ENCODE results near the gene MEIS1.

Gene MEIS1

DNA sequence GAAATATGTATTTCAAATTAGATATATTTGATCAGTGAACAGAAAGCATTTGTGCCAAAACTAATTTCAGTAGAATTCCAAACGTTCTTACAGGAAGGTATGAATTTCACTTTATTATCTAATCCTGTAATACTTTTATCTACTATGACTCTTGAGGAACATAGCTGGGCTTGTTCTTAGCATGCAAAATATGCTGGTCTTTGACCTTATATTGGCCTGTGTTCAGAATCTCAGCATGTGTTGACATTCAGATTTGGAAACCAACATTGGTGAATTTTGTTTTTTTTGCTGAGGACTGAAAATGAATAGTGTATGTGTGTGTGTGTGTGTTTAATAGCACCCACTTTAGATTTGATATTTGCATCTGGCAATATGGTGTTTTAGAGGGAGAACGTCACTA is 112.2 kb downstream of the MEIS1 start:
- H3K27ac ChIP-seq (replicated peaks; ENCODE audit: low read length) = no peak overlapping the region
- H3K4me2 ChIP-seq (ENCODE audit: insufficient read depth, low read length, poor library complexity, severe bottlenecking) = no peak overlapping the region
- H3K23ac ChIP-seq (ENCODE audit: low read depth, low read length, poor library complexity) = no peak overlapping the region
- H2BK12ac ChIP-seq (ENCODE audit: low read length) = no peak overlapping the region
- H2AFZ ChIP-seq (ENCODE audit: low read length) = no peak overlapping the region
- no peak overlapping the region for H3K4me3 ChIP-seq (ENCODE audit: low read length in 2 of 2)
- no peak overlapping the region for H3K14ac ChIP-seq (ENCODE audit: low read length)
- WGBS, 2 donors (ENCODE audit: extremely low coverage in 2 of 2, insufficient read length in 2 of 2, insufficient replicate concordance in 1 of 2) = no CpG with 5 or more reads among the region's 2 CpGs
- H3K4me1 ChIP-seq (ENCODE audit: control insufficient read depth in 2 of 2, insufficient read depth in 1 of 2, low read depth in 1 of 2, low read length in 2 of 2) = peaks cover 2 to 9% of the 10 kb centered on the region in 2 donors
- H3K4ac ChIP-seq (ENCODE audit: low read length) = no peak overlapping the region
- no peak overlapping the region for H3K9ac ChIP-seq (ENCODE audit: low read depth, low read length, poor library complexity)
- no peak overlapping the region for H2BK5ac ChIP-seq (ENCODE audit: low read length)
- no peak overlapping the region for H3K18ac ChIP-seq (ENCODE audit: low read length)
- H2BK120ac ChIP-seq (ENCODE audit: low read depth, low read length) = no peak overlapping the region
- H3K36me3 ChIP-seq (replicated peaks in 1 of 2; ENCODE audit: control insufficient read depth in 2 of 2, insufficient read depth in 2 of 2, low read length in 2 of 2) = peaks cover 0 to 11% of the 10 kb centered on the region in 2 donors
- H2AK5ac ChIP-seq (ENCODE audit: low read depth, low read length) = no peak overlapping the region
- H3K9me3 ChIP-seq (replicated peaks in 1 of 2; ENCODE audit: control insufficient read depth in 2 of 2, insufficient read depth in 1 of 2, low read depth in 1 of 2, low read length in 2 of 2) = no peaks in the 10 kb centered on the region
- no peaks in the 10 kb centered on the region for H3K27me3 ChIP-seq (ENCODE audit: control insufficient read depth in 3 of 3, insufficient read depth in 3 of 3, low read depth in 1 of 3, low read length in 3 of 3)
- H4K8ac ChIP-seq (ENCODE audit: low read depth, low read length) = no peak overlapping the region
- H2BK15ac ChIP-seq (ENCODE audit: low read length) = no peak overlapping the region
- no peak overlapping the region for H4K91ac ChIP-seq (ENCODE audit: low read depth, low read length, poor library complexity)
- DNase-seq (ENCODE audit: low spot score) = no peak
- H3K79me1 ChIP-seq (ENCODE audit: low read depth, low read length) = no peaks in the 10 kb centered on the region

DNA sequence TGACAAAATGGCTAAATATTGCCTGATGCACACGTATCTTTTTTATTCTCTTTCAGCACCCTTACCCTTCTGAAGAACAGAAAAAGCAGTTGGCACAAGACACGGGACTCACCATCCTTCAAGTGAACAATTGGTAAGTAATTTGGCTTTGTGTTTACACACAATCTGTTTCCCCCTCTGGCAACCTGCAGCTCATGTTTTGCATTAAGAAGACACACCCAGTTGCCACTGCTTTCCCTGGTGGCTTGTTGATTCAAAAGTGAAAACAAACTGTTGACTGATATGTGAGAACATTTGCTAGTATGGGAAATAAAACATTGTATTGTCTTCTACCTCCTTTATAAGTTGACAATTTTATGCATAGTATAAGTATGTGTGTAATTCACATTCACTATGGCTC is 113.0 kb downstream of the MEIS1 start:
- no peak overlapping the region for H2BK120ac ChIP-seq (ENCODE audit: low read depth, low read length)
- H3K4me3 ChIP-seq (ENCODE audit: low read length in 2 of 2) = no peak overlapping the region
- WGBS, 2 donors (ENCODE audit: extremely low coverage in 2 of 2, insufficient read length in 2 of 2, insufficient replicate concordance in 1 of 2) = no CpG with 5 or more reads among the region's 2 CpGs
- no peak overlapping the region for H3K4me2 ChIP-seq (ENCODE audit: insufficient read depth, low read length, poor library complexity, severe bottlenecking)
- no peak overlapping the region for H2BK12ac ChIP-seq (ENCODE audit: low read length)
- H2AK5ac ChIP-seq (ENCODE audit: low read depth, low read length) = no peak overlapping the region
- H2BK15ac ChIP-seq (ENCODE audit: low read length) = no peak overlapping the region
- H3K27ac ChIP-seq (replicated peaks; ENCODE audit: low read length) = no peak overlapping the region
- H3K18ac ChIP-seq (ENCODE audit: low read length) = no peak overlapping the region
- no peak overlapping the region for H3K23ac ChIP-seq (ENCODE audit: low read depth, low read length, poor library complexity)
- peaks cover 2% of the 10 kb centered on the region in 2 donors for H3K4me1 ChIP-seq (ENCODE audit: control insufficient read depth in 2 of 2, insufficient read depth in 1 of 2, low read depth in 1 of 2, low read length in 2 of 2)
- no peak overlapping the region for H4K8ac ChIP-seq (ENCODE audit: low read depth, low read length)
- H3K79me1 ChIP-seq (ENCODE audit: low read depth, low read length) = no peaks in the 10 kb centered on the region
- no peak overlapping the region for H3K14ac ChIP-seq (ENCODE audit: low read length)
- H3K9ac ChIP-seq (ENCODE audit: low read depth, low read length, poor library complexity) = no peak overlapping the region
- no peak overlapping the region for H2BK5ac ChIP-seq (ENCODE audit: low read length)
- H3K9me3 ChIP-seq (replicated peaks in 1 of 2; ENCODE audit: control insufficient read depth in 2 of 2, insufficient read depth in 1 of 2, low read depth in 1 of 2, low read length in 2 of 2) = no peaks in the 10 kb centered on the region
- H3K27me3 ChIP-seq (ENCODE audit: control insufficient read depth in 3 of 3, insufficient read depth in 3 of 3, low read depth in 1 of 3, low read length in 3 of 3) = no peaks in the 10 kb centered on the region
- no peak overlapping the region for H4K91ac ChIP-seq (ENCODE audit: low read depth, low read length, poor library complexity)
- no peak overlapping the region for H2AFZ ChIP-seq (ENCODE audit: low read length)
- peaks cover 0 to 11% of the 10 kb centered on the region in 2 donors for H3K36me3 ChIP-seq (replicated peaks in 1 of 2; ENCODE audit: control insufficient read depth in 2 of 2, insufficient read depth in 2 of 2, low read length in 2 of 2)
- H3K4ac ChIP-seq (ENCODE audit: low read length) = no peak overlapping the region
- DNase-seq (ENCODE audit: low spot score) = no peak

DNA sequence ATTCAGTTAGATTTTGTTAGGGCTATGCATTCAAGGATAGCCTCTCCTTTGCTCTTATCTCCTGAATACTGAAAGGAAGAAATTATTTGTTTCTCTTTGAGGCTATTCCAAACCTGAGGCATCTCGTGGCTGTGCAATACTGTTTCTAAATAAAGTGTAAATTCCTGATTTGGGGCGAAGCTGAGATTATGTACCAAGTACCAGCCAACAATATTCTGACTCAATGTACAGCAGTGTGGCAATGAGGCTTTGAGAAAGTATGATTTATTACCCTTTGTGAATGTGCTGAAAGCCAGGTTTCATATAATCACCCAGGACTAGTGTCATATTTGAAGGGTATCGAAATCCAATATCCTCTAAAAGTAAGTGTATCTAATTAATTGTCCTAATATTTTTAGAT is 113.5 kb downstream of the MEIS1 start:
- Histone ChIP-seq H3K23ac (ENCODE audit: low read depth, low read length, poor library complexity) (no peak overlapping the region), H3K9ac (ENCODE audit: low read depth, low read length, poor library complexity) (no peak overlapping the region), H4K8ac (ENCODE audit: low read depth, low read length) (no peak overlapping the region), H2AFZ (ENCODE audit: low read length) (no peak overlapping the region), H2BK12ac (ENCODE audit: low read length) (no peak overlapping the region), H2AK5ac (ENCODE audit: low read depth, low read length) (no peak overlapping the region), H2BK15ac (ENCODE audit: low read length) (no peak overlapping the region), H3K4ac (ENCODE audit: low read length) (no peak overlapping the region), H2BK120ac (ENCODE audit: low read depth, low read length) (no peak overlapping the region), H3K27ac (replicated peaks; ENCODE audit: low read length) (no peak overlapping the region), H3K79me1 (ENCODE audit: low read depth, low read length) (no peaks in the 10 kb centered on the region), H3K4me1 (ENCODE audit: control insufficient read depth in 2 of 2, insufficient read depth in 1 of 2, low read depth in 1 of 2, low read length in 2 of 2) (peaks cover under 1 to 2% of the 10 kb centered on the region in 2 donors), H3K36me3 (replicated peaks in 1 of 2; ENCODE audit: control insufficient read depth in 2 of 2, insufficient read depth in 2 of 2, low read length in 2 of 2) (peaks cover 0 to 11% of the 10 kb centered on the region in 2 donors), H2BK5ac (ENCODE audit: low read length) (no peak overlapping the region), H3K4me2 (ENCODE audit: insufficient read depth, low read length, poor library complexity, severe bottlenecking) (no peak overlapping the region), H3K18ac (ENCODE audit: low read length) (no peak overlapping the region), H4K91ac (ENCODE audit: low read depth, low read length, poor library complexity) (no peak overlapping the region), H3K4me3 (ENCODE audit: low read length in 2 of 2) (no peak overlapping the region), H3K9me3 (replicated peaks in 1 of 2; ENCODE audit: control insufficient read depth in 2 of 2, insufficient read depth in 1 of 2, low read depth in 1 of 2, low read length in 2 of 2) (no peaks in the 10 kb centered on the region), H3K14ac (ENCODE audit: low read length) (no peak overlapping the region), H3K27me3 (ENCODE audit: control insufficient read depth in 3 of 3, insufficient read depth in 3 of 3, low read depth in 1 of 3, low read length in 3 of 3) (no peaks in the 10 kb centered on the region)
- no CpG with 5 or more reads among the region's 3 CpGs for WGBS, 2 donors (ENCODE audit: extremely low coverage in 2 of 2, insufficient read length in 2 of 2, insufficient replicate concordance in 1 of 2)
- no peak for DNase-seq (ENCODE audit: low spot score)

DNA sequence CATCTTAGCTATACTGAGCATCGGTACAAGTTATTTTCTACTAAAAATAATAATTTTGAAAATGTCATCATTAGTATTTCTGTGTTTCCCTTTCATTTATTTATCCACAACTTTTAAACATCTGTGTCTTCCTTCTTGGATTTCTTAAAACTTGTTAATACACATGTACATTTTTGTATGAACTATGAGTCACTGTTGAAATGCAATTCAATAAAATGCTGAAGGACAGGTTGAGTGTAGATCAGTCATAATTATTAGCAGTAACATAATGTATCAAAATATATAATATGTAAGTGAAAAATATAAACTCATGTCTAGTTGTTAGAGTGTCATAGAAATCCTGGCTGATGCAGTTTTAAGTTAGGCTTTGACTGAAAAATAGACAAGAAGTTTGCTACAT is 115.9 kb downstream of the MEIS1 start:
- Histone ChIP-seq H3K79me1 (ENCODE audit: low read depth, low read length) (no peaks in the 10 kb centered on the region), H3K4me2 (ENCODE audit: insufficient read depth, low read length, poor library complexity, severe bottlenecking) (no peak overlapping the region), H2AK5ac (ENCODE audit: low read depth, low read length) (no peak overlapping the region), H2BK120ac (ENCODE audit: low read depth, low read length) (no peak overlapping the region), H3K27ac (replicated peaks; ENCODE audit: low read length) (no peak overlapping the region), H3K27me3 (ENCODE audit: control insufficient read depth in 3 of 3, insufficient read depth in 3 of 3, low read depth in 1 of 3, low read length in 3 of 3) (no peaks in the 10 kb centered on the region), H3K36me3 (replicated peaks in 1 of 2; ENCODE audit: control insufficient read depth in 2 of 2, insufficient read depth in 2 of 2, low read length in 2 of 2) (peaks cover 0 to 11% of the 10 kb centered on the region in 2 donors), H3K4ac (ENCODE audit: low read length) (no peak overlapping the region), H3K4me1 (ENCODE audit: control insufficient read depth in 2 of 2, insufficient read depth in 1 of 2, low read depth in 1 of 2, low read length in 2 of 2) (peaks cover 2 to 4% of the 10 kb centered on the region in 2 donors), H2BK15ac (ENCODE audit: low read length) (no peak overlapping the region), H2AFZ (ENCODE audit: low read length) (no peak overlapping the region), H3K23ac (ENCODE audit: low read depth, low read length, poor library complexity) (no peak overlapping the region), H3K18ac (ENCODE audit: low read length) (no peak overlapping the region), H2BK12ac (ENCODE audit: low read length) (no peak overlapping the region), H3K9ac (ENCODE audit: low read depth, low read length, poor library complexity) (no peak overlapping the region), H3K9me3 (replicated peaks in 1 of 2; ENCODE audit: control insufficient read depth in 2 of 2, insufficient read depth in 1 of 2, low read depth in 1 of 2, low read length in 2 of 2) (no peaks in the 10 kb centered on the region), H4K91ac (ENCODE audit: low read depth, low read length, poor library complexity) (no peak overlapping the region), H3K4me3 (ENCODE audit: low read length in 2 of 2) (no peak overlapping the region), H4K8ac (ENCODE audit: low read depth, low read length) (no peak overlapping the region), H2BK5ac (ENCODE audit: low read length) (no peak overlapping the region), H3K14ac (ENCODE audit: low read length) (no peak overlapping the region)
- WGBS, 2 donors (ENCODE audit: extremely low coverage in 2 of 2, insufficient read length in 2 of 2, insufficient replicate concordance in 1 of 2) = no CpG with 5 or more reads among the region's 1 CpG
- no peak for DNase-seq (ENCODE audit: low spot score)

All from neuronal stem cell (in vitro differentiated cells).